ENCODE data around the gene SPPL2C.

DNA sequence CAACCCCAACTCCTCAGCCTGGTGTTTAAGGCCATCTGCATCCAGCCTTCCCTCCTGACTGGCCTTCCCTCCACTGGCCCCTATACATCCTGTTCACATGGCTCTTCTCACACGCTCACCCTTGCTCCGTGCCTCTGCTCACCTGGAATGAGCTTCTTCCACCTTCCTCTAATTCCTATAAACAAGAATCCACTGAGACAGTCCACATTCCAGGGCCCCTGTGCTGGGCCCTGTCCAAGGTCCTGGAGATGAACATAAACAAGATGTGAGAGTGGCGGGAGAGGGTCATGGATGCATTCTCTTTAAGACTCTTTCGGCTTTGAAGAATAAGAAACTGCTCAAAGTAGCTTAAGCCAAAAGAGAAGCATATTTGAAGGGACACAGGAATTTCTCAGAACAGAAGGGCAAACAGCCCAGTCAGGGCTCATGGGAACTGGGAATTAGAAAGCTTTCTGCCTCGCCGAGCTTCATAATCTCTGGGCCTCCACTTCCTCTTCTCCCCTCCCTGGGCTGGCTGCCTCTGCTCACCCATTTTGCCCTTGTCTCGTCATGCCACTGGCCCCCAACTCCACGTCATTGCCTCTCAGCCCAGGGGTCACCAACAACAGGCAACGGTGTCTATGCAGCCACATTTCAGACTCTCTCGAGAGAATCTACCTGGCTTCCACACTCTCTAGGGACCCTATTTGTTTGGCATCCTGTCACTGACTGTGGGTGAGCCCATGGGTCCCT lies 13.5 kb downstream of the SPPL2C start:
- TF ChIP-seq, protein P1, sequence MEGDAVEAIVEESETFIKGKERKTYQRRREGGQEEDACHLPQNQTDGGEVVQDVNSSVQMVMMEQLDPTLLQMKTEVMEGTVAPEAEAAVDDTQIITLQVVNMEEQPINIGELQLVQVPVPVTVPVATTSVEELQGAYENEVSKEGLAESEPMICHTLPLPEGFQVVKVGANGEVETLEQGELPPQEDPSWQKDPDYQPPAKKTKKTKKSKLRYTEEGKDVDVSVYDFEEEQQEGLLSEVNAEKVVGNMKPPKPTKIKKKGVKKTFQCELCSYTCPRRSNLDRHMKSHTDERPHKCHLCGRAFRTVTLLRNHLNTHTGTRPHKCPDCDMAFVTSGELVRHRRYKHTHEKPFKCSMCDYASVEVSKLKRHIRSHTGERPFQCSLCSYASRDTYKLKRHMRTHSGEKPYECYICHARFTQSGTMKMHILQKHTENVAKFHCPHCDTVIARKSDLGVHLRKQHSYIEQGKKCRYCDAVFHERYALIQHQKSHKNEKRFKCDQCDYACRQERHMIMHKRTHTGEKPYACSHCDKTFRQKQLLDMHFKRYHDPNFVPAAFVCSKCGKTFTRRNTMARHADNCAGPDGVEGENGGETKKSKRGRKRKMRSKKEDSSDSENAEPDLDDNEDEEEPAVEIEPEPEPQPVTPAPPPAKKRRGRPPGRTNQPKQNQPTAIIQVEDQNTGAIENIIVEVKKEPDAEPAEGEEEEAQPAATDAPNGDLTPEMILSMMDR (IDR thresholded peaks at IDR 0.05; ENCODE audit: low read depth, low read length) = no peak
- TF ChIP-seq EZH2phosphoT487 (IDR thresholded peaks at IDR 0.05; ENCODE audit: low read depth) = no peak

Data from OCI-LY3 (cell line).